KMS-11 (cell line): Measurements from ENCODE around the gene RGS11.

Source experiments
- H2AFZ ChIP-seq: fragments of 200-600 bp; sonication (generic); 2 replicates; pipeline ENCODE4 v1.6.1; 2016; ENCODE audit warnings: antibody characterized with exemption, mixed run types, low read depth
- H3K27ac ChIP-seq: fragments of 200-600 bp; sonication (generic); 2 replicates; pipeline ENCODE4 v1.6.1; 2016; ENCODE audit warnings: mild to moderate bottlenecking, mixed run types
- H3K27me3 ChIP-seq: fragments of 200-600 bp; sonication (generic); 2 replicates; pipeline ENCODE4 v1.6.1; 2017; ENCODE audit warnings: mild to moderate bottlenecking, low read depth, mixed run types, moderate library complexity; ENCODE audit not compliant: insufficient read depth
- H3K36me3 ChIP-seq: fragments of 200-600 bp; sonication (generic); 2 replicates; pipeline ENCODE4 v1.6.1; 2017; ENCODE audit warnings: mild to moderate bottlenecking, mixed run types; ENCODE audit not compliant: insufficient read depth
- H3K4me1 ChIP-seq: fragments of 200-600 bp; sonication (generic); 2 replicates; pipeline ENCODE4 v1.6.1; 2016; ENCODE audit warnings: mild to moderate bottlenecking, low read depth, mixed run types; ENCODE audit not compliant: poor library complexity, severe bottlenecking
- H3K4me2 ChIP-seq: fragments of 200-600 bp; sonication (generic); 2 replicates; pipeline ENCODE4 v1.7.0; 2016; ENCODE audit warnings: mild to moderate bottlenecking, mixed run types
- H3K4me3 ChIP-seq: fragments of 200-600 bp; sonication (generic); IDR thresholded peaks from 2 replicates; pipeline ENCODE4 v1.6.1; 2017; ENCODE audit warnings: low read depth, low read length, mixed read lengths; ENCODE audit not compliant: insufficient read depth
- H3K79me2 ChIP-seq: fragments of 200-600 bp; sonication (generic); 2 replicates; pipeline ENCODE4 v1.6.1; 2016; ENCODE audit warnings: low read depth, mixed run types; ENCODE audit not compliant: insufficient read depth
- H3K9ac ChIP-seq: fragments of 200-600 bp; sonication (generic); 2 replicates; pipeline ENCODE4 v1.6.1; 2016; ENCODE audit warnings: mild to moderate bottlenecking, mixed run types
- H4K20me1 ChIP-seq: fragments of 200-600 bp; sonication (generic); 2 replicates; pipeline ENCODE4 v1.6.1; 2016; ENCODE audit warnings: mild to moderate bottlenecking, mixed run types; ENCODE audit not compliant: insufficient read depth
- CTCF ChIP-seq: fragments of 200-600 bp; sonication (generic); conservative IDR thresholded peaks from 2 replicates; pipeline ENCODE4 v1.6.1; 2017; ENCODE audit warnings: low read depth, mild to moderate bottlenecking, antibody characterized with exemption, low read length, moderate library complexity, mixed read lengths

RGS11 gene

DNA sequence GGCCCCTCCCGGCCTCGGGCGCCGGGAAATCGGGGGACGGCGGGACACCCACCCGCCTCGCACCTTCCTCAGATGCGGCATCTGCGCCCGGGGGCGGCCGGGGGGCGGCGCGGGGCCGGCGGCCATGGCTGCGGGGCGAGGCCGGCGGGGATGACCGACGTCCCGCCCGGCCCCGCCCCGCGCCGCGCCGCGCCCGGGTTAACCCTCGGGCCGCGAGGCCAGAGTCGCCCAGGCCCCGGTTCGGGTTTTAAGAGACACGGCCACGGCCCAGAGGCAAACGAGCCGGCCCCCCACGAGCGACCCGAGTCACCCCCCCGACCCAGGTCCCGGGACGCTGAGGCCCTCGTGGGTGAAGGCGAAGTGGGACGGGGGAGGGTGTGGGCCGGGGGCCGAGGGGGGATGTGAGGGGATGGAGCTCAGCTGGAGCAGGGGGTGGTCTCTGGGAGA is at the start of gene RGS11:
RGS11 (minus strand) TSS at position 159 of the 447 bp plus-strand sequence; CDS start at position 126, 33 bp downstream.
- Histone ChIP-seq H3K79me2 (no peaks in the 10 kb centered on the region), H3K9ac (no peak within 1 kb of the TSS), H3K4me1 (peaks cover 7% of the 10 kb centered on the region), H3K36me3 (no peaks in the 10 kb centered on the region), H3K27ac (no peak within 1 kb of the TSS), H3K4me2 (no peak within 1 kb of the TSS), H3K27me3 (peaks cover 35% of the 10 kb centered on the region; the same call in 1 of the 2 replicates), H2AFZ (no peak within 1 kb of the TSS), H4K20me1 (no peaks in the 10 kb centered on the region), H3K4me3 (no peak within 1 kb of the TSS)
- no peak for TF ChIP-seq CTCF

DNA sequence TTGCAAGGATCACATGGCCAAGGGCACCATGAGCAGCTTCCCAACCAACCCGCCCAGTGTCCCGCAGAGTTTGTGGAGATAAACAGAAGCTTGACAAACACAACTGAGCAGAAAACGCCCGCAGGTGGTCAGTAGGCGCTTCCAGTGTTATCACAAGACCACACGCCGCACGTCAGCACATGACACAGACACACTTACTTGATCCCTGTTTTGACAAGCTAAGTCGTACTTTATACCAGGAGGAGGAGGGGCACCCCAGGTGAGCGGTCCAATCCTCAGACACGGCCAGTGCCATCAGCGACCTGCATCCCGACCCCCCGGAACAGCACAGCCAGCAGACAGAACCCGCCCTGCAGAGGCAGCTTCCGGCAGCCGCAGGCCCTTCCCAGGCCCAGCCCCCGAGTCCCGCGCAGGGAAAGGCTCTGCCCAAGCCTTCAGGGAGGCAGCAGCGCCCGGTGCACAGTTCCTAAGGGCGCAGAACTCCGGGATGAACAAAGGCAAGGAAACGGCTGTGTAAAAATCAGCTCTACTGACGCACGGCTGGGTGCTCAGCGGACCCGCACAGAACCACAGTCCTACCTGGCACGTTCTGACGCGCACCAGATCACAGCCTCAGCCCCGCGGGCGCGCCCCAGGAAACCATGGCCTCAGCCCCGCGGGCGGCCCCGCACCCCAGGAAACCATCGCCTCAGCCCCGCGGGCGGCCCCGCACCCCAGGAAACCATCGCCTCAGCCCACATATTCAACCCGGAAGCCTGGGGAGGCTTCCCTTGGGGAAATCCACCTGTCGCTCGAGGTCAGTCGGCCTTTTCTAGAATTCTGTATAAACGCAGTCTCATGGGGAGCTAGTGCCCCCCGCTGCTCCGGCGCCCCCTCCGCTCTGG is 48.9 kb upstream of the RGS11 start:
- H2AFZ ChIP-seq = no peak overlapping the region
- no peak for TF ChIP-seq CTCF
- no peak overlapping the region for H3K27ac ChIP-seq
- H3K9ac ChIP-seq = no peak overlapping the region
- H3K4me2 ChIP-seq = no peak overlapping the region
- H3K4me1 ChIP-seq = no peaks in the 10 kb centered on the region
- H3K36me3 ChIP-seq = no peaks in the 10 kb centered on the region
- no peak overlapping the region for H3K4me3 ChIP-seq
- H3K79me2 ChIP-seq = peaks cover 19% of the 10 kb centered on the region; the same call in 1 of the 2 replicates
- H4K20me1 ChIP-seq = no peaks in the 10 kb centered on the region
- no peaks in the 10 kb centered on the region for H3K27me3 ChIP-seq

- no peak for TF ChIP-seq CTCF
- no peaks in the 10 kb centered on the region for H3K36me3 ChIP-seq
- no peak overlapping the region for H3K4me3 ChIP-seq
- peaks cover 19% of the 10 kb centered on the region; the same call in 1 of the 2 replicates for H3K79me2 ChIP-seq
- H3K4me1 ChIP-seq = no peaks in the 10 kb centered on the region
- no peak overlapping the region for H3K27ac ChIP-seq
- H2AFZ ChIP-seq = no peak overlapping the region
- no peak overlapping the region for H3K4me2 ChIP-seq
- H3K27me3 ChIP-seq = no peaks in the 10 kb centered on the region
- H3K9ac ChIP-seq = no peak overlapping the region
- H4K20me1 ChIP-seq = no peaks in the 10 kb centered on the region
These were observed 48.4 kb upstream of the RGS11 start for GRCh38 chr16:324201-324450.

- Histone ChIP-seq H3K27ac (no peak overlapping the region), H4K20me1 (no peaks in the 10 kb centered on the region), H3K4me3 (no peak overlapping the region), H2AFZ (no peak overlapping the region), H3K79me2 (peaks cover 21% of the 10 kb centered on the region; the same call in 1 of the 2 replicates), H3K27me3 (no peaks in the 10 kb centered on the region), H3K9ac (no peak overlapping the region), H3K36me3 (no peaks in the 10 kb centered on the region), H3K4me1 (no peaks in the 10 kb centered on the region), H3K4me2 (no peak overlapping the region)
- no peak for TF ChIP-seq CTCF
These were observed 46.9 kb upstream of the RGS11 start for GRCh38 chr16:322476-323143.
